HG03439 (cell line): ENCODE measurements around the gene PGS1.
"Not testable (repeated sequence)": the region's sequence is repeated elsewhere in the genome, so short reads cannot be mapped to it uniquely, and the experiment has no call there.

Source experiments
- ATAC-seq: cut with Tn5 transposase; IDR thresholded peaks from one replicate; pipeline ENCODE4 v1.9.1; 2021; ENCODE audit warnings: mild to moderate bottlenecking, moderate library complexity; ENCODE audit not compliant: unreplicated experiment

PGS1 gene

DNA sequence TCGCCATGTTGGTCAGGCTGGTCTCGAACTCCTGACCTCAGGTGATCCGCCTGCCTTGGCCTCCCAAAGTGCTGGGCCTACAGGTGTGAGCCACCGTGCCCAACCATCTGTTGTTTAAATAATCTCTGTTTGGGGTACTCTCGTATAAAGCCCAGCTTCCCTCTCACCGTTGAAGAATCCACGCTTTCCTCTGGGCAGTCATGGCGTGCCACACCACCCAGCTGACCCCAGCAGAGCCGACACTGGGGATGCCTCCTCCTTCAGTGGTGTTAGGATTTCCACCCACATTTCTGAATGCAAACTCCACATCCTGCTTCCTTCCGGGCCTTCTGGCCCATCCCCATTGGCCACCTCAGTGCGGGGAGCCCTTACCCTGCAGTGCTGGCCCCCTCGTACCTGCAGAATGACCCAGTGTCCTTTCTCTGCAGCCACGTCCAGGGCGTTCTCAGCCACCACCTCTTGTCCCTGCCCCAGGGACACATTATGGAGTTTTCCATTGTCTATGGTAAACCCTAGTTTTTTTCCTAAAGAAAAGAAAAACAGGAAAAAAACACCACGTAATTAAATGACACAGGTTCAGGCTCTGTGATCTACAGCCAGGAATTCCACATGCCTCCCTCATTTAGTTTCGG lies 60.4 kb downstream of the PGS1 start:
- ATAC-seq: no peak

DNA sequence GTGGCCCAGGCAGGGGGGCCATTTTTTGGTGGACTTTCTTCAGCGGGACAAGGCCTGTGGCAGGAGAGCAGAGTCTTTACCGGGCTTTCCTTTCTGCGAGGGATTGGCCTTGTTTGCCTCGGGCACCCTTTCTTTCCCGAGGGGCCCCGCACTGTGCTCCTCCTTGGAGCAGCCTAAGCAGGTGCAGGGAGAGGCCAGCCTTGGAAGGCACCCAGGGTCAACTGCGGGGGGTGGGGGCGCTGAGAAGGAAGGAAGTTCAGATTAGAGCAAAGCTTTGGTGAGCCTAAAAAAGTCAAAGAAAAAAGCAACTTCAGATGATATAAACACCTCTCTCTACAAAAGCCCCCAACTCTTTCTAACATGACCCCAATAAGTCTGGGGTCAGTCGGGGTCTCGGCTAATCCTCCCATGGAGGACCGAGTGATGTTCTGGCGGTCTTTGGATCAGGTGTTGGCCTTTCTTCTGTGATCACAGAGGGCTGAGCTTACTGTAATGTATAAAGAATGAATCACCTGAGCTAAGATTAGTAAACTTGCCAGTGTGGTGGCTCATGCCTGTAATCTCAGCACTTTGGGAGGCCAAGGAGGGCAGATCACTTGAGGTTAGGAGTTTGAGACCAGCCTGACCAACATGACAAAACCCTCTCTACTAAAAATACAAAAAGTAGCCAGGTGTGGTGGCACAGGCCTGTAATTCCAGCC lies 63.0 kb downstream of the PGS1 start:
- no peak for ATAC-seq

DNA sequence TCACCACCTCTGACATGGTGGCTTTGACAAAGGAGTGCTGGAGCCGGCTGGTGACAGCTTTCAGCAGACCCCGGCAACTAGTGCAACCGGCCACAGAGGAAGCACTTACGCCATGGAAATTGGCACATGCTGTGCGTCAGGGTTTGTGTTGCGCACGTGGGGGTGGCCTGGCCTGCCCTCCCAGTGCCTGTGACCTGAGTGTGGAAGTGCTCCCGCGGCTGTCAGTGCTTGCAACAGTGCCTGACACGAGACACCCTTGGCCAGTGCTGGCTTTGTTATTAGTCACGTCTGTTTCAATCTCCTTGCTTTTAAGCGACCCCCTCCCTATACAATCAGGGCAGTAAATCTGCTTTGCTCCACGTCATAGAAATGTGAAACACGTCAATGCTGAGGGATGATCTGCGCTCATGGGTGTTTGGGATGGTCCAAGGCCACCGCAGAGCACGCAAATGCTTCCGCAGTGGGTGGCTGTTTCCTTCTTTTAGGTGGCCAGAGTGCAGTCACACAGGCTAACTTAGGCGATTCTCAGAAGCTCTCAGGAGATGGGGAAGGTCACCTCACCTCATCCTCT lies 64.3 kb downstream of the PGS1 start:
- ATAC-seq: no peak

DNA sequence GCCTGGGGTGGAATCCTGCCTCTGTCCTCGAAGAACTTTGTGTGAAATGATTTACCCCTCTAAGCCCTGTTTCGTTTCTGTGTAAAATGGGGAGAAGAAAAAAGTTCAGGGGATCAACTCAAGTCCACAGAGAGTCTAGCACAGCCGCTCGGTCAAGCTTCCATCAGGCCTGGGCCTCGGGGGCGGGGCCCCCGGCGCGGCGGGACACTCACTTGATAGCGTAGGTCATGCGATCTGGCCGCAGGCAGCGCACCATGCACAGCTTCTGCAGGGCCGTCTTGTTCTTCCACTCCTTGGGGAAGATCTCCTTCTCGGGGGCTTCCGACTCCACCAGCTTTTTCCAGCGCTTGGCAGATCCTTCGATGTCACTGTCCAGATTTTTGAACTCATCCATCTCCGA lies 65.9 kb downstream of the PGS1 start:
- ATAC-seq: no peak

DNA sequence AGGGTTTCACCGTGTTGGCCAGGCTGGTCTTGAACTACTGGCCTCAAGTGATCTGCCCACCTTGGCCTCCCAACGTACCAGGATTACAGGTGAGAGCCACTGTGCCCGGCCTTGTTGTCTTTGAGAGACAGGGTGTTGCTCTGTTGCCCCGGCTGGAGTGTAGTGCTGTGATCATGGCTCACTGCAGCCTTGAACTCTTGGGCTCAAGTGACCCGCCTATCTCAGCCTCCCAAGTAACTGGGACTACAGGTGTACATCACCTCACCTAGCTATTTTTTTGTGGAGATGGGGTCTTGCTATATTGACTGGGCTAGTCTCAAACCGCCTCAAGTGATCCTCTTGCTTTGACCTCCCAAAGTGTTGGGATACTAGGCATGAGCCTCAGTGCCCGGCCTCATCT lies 68.4 kb downstream of the PGS1 start:
- no peak for ATAC-seq

DNA sequence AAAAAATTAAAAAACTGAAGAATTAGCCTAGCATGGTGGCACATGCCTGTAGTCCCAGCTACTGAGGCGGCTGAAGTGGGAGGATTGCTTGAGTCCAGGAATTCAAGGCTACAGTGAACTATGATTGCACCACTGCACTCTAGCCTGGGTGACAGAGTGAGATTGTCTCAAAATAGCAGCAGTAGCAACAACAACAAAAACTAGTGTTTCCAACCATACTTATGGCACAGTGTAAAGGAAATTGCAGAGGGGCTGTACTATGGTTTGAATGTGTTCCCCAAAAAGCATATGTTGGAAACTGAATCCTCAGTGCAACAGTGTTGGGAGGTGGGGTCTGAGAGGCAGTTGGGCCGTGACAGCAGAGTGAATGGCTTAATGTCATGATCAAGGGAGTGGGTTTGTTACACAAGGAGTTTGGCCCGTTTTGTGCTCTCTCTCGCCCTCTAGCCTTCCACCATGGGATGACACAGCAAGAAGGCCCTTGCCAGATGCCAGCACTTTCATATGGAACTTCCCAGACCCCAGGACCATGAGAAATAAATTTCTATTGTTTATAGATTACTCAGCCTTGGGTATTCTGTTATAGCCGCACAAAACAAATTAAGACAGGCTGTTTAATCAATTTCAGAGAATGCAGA lies 70.0 kb downstream of the PGS1 start:
- ATAC-seq: no peak

DNA sequence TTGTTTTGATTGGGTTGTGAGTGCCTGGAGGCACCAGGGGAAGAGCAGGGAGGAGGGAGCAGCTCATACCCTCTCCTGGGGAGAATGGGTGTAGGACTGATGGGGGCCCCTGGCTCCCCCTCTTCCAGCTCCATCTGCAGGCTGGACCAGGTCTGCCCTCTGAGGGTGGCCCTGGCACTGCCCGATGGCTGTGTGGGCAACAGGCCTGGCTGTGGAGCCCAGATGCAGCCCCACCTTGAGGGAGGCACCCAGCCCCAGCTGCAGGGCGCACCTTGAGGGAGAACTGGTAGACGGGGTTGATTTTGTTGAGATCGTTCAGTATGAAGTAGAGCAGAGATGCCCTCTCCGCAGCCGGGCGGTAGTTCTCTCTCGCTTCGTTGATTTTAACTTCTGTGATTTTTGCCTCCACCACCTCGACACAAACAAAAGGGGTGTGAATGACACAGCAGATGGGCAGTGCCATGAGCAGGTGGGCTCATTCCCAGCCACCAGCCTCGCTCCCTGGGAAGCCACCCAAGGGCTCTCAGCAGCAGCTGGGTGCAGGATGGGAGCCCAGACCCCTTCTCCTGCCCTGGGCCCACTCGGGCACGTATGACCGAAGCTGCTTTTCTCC lies 71.6 kb downstream of the PGS1 start:
- ATAC-seq: no peak

DNA sequence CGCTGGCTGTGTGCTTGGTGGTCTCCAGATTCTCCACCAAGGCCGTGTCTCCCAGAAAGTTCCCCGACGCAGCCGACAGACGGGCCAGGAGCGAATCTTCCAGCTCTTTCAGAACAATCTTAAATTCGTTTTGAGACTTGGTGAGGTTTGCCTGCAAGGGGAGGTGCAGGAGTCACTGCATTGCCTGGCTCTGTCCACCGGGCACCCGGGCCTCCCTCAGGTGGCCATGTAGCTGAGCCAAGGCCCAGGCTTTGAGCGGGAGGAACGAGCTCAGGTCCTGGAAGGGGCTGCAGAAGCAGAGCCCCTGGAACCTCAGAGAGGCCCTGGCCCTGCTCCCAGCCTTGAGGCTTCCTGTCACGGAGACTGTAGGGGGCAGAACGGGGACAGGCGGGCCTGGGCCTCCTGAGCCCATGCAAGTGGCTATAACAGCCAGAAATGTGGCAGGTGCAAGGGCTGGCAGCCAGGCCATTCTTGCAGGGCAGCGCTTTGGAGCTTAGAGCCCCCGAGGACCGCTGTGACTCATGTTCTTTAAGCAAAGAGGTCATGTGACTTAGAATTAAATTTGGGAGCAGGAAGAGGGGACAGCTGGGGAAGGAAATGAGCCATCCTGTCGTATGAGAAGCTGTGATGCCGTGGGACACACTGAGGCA lies 72.4 kb downstream of the PGS1 start:
- ATAC-seq: no peak

DNA sequence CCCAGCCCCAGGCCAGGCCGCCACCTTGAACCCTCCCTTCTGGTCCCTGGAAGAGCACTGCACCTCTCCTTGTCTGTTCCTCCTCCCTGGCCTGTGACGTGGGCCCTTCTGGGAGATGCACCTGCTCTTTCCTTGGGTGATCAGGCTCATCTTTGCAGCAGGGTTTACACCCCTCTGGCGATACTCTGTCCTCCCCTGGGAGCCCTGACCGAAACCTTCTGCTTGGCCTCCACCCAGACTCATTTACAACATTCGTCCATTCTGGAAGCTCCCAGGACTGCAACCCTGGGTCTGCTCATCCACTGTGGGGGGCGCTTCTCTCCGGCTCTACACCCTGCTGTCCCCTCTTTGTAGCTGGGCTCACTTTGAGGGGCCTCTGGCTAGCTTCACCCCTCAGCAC lies 73.3 kb downstream of the PGS1 start:
- ATAC-seq: no peak

DNA sequence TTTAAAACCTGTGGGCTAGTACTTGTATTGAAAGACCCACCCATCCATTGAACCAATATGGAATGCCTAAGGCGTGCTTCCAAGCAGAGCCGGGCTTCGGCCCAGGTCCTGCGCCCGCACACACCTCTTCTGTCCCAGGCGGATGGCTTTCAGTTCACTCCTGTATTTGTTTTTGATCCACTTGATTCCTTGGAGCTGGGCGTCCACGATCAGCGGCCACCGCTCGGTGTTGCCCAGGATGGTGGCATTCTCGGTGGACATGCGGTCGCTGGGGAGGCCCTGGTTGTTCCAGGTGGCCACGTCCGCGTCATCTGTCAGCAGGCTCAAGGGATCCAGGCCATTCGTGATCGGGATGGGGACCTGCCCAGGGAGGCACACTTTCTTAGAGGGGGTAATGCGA lies 75.9 kb downstream of the PGS1 start:
- ATAC-seq: no peak

DNA sequence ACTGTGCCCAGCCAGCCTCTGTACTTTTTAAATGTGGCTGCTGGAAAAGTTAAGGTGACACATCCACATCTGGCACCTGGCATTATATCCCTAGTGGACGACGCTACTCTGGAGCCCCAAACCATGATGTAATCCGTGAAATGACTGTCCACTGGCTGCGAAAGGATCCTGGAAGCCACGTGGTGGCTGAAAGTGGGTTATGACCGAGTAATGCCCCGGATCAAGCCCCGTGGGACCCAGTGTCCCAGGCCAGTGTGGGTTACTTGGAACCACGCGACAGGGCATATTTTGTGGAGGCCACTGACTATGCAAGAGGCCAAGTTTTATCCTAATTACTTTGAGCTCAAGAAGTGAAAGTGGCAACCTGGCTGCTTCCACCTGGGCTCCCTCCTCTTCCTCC lies 79.6 kb downstream of the PGS1 start:
- no peak for ATAC-seq

DNA sequence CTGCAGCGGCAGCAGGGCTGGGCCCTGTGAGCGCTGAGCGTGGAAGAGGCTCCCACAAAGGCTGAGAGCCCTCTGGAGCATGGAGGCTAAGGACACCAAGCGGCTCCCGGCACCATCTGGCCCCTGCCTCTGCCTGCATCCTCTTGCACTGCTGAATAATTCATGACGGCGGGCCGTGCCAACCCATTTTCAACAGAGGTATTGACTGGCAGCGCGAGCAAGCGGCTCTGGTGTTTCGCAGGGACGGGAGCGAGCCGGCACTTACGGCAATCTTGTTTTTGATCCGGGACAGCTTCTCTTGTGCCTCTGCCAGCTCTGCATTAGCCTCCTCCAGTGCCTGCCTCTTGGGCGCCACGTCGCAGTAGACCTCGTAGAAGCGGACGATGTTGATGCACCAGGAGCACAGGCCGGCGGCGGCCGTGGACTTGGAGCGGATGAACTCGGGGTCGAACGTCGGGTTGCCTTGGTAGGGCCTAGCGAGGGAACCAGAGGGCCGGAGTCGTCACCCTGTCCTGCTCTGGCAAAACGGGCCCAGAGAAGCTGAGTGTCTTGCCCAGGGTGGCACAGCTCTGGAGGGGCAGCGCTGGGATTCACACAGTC lies 80.4 kb downstream of the PGS1 start:
- no peak for ATAC-seq

DNA sequence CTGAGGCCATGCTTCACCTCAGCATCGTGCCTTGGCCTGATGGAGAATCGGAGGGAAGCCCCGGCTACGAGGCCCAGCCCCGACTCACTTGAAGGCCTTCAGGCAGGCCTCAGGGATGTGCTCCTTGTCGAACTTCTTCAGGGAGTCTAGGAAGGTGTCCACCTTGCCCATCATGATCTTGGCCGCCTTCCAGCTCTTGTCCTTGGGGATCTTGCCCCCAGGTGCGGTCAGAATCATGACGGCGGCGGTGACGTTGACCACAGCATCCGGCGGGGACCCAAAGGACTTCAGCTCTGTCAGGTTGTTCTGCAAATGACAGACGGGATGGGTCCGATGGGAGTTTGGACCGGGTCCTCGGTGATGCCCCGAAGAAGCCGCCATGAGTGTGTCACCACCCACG lies 81.2 kb downstream of the PGS1 start:
- no peak for ATAC-seq

DNA sequence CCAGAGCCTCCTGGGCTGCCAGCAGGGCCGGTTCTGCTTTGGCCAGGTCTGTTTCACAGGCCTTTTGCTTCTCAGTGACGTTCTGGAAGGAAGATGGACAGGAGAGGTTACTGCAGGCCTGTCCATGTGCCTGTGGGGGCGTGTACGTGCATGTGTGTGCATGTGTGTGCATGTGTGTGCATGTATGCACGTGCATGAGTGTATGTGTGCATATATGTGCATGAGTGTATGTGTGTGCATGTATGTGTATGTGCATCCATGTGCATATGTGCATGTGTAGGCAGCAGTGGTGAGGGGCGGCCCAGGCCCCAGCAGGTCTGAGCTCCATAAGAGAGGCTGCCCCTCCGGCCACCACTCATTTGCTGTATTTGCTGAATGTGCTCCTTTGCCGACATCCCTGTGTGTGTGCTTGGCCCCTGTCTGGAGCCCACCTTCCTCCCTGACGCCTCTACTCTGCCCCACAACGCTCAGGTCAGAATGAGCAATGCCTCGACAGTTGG lies 81.8 kb downstream of the PGS1 start:
- no peak for ATAC-seq

DNA sequence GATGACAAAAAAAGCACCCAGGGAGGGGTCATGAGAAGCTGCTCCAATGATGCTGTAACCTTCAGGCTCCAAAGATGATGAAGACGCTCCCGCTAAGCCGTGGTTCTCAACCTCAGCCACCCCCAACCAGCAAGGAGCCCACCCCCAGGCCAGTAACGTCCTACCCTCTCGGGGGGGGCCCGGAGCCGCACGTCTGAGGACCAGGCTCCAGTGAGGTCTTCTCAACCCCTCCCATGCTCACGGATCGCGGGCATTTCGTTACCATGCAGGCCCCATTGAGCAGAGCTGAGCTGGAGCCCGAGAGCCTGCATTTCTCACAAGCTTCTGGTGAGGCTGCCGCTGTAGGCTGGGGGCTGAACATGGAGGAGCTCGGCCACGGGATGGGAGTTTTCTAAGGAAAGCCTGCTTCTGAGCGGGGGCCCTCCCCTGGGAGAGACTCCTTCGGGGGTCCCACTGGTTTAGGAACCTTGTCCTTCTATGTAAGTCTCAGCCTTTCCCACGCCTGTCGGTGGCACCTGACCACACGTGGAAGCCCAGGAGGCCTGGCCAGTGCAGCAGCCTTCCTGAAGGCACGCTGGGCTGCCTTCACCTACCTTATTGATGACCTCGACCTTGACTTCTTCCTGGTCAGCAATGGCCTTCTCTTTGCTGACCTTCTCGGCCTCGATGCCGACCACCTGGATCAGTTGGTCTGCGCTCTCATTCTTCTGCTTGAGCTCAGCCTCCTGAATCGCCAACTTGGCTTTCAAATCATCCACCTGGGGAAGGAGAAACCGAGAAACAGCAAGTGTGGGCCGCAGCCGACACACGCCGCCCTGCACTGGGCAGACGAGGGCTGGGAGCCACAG lies 82.7 kb downstream of the PGS1 start:
- ATAC-seq: no peak

DNA sequence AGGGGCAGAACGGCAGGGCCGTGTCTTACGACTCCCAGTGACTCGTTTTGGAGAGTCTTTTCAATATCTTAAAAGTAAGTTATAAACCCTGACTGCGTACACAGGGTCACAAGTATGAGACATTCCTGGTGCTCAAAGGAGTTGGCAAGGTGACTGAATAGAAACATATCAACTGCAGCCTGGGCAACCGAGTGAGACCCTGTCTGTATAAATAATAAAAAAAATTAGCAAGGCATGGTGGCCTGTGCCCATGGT lies 83.3 kb downstream of the PGS1 start:
- ATAC-seq: no peak

DNA sequence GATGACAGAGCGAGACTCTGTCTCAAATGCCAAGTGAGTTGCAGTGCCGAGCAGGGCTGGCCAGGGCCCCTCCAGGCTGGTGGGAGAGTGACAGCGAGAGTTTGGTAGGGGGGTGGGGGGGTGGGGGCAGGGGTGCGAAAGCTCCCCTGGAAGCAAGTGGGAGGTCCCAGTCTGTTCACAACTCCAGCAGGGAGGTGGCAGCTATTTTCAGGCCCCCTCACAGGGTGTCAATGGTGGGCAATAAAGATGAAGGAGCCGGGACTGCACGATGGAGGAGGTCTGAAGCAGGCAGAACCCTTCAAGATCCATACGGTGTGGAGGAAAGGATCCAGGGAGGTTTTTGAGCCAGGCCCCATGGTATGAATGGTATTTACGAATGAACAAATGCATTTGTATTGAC lies 83.7 kb downstream of the PGS1 start:
- no peak for ATAC-seq

DNA sequence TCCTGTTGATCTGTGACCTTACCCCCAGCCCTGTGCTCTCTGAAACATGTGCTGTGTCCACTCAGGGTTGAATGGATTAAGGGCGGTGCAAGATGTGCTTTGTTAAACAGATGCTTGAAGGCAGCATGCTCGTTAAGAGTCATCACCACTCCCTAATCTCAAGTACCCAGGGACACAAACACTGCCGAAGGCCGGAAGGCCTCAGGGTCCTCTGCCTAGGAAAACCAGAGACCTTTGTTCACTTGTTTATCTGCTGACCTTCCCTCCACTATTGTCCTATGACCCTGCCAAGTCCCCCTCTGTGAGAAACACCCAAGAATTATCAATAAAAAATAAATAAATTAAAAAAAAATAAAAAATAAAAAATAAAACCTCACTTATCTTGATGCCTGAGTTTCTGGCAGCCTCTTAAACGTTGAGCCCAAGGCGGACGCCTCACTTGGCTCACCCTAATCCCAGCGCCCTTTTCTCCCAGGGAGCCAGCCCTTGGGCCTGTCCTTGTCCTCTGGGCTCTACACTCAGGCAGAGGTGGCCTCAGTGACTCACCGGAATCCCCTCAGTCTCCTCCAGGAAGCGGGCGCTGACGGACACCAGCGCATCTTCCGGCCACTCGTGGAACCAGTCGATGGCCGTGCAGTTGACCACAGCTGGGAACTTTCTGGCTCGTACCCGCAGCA lies 87.8 kb downstream of the PGS1 start:
- ATAC-seq: not testable (repeated sequence)
